GM19397 (cell line): ENCODE results near the gene SLC16A1.
A peak's percentile ranks its signal among the peaks of the same experiment; 100 is the strongest.
"Not testable (repeated sequence)": the region's sequence is repeated elsewhere in the genome, so short reads cannot be mapped to it uniquely, and the experiment has no call there.

Experiments
- ATAC-seq: cut with Tn5 transposase; IDR thresholded peaks from one replicate; pipeline ENCODE4 v1.9.1; 2021; ENCODE audit warnings: mild to moderate bottlenecking, moderate library complexity; ENCODE audit not compliant: unreplicated experiment

Gene SLC16A1

DNA sequence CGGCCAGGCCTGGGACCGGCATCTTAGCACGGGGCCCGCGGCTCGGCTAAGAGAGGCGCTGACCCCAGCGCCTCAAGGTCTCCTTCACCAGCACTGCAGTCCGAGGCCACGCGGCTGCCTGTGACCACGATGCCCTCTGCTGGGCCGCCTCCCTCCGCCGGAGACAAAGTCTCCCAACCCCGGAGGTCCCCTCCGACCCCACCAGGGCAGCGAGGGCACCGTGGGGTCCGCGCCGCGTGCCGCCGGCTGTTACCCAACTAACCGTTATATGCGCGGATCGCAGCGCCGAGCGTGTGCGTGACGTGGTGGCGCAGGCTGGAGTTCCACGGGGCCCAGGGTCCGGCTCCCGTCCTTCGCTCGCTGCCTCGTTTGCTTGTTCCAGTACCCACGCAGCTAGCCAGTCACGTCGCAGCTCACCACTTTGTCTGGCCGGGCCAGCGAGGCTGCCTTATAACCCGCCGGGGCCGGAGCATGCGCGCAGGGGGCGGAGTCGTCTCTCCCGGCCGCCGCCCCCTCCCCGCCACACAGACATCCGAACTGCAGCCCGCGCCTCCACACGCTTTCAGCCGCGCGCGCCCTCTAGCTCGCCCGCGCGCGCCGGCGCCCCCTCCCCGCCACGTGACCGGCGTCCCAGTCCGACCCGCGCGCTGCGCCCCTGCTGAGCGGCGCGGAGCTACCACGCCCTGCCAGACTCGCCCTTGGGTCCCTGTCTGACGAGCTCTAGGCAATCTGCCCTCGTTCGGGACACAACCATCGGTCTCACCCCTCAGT, at the start of gene SLC16A1:
Gene SLC16A1, minus strand, starts transcription at position 424 of the 771 bp plus-strand sequence. CDS start 26,888 bp downstream, outside the sequence.
- peak; percentile 74 for ATAC-seq

DNA sequence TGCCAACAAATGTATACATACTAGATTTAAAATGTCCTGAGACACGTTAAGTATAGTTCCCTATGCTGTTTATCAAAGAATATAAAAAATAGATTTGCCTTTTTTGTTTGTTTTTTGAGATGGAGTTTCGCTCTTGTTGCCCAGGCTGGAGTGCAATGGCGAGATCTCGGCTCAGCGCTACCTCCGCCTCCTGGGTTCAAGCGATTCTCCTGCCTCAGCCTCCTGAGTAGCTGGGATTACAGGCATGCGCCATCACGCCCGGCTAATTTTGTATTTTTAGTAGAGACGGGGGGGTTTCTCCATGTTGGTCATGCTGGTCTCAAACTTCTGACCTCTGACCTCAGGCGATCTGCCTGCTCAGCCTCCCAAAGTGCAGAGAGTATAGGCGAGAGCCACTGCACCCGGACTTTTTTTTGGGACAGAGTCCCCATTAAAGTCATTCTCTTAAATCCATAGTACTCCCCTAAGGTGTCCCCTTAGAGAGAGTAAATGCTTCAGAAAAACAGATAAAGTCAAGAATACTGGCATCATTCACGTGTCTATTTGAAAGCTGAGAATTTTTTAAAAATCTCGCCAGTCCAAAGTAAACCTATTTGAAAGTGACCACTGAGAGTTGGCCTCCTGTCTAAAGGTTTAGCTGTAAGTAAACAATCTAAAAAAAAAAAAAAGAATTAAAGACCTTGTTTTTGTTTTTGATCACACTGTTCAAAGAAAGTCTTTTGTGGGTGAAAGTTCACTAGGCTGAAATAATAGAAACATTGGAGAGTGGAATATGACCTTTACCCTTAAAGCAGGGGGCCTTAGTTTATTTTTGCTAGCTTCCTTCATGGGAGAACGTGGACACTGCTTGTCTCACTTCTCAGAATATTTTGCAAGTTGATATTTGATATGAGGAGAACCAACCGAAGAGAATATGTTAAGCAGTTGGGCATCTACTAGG, 48.0 kb upstream of the SLC16A1 start:
- no peak for ATAC-seq

DNA sequence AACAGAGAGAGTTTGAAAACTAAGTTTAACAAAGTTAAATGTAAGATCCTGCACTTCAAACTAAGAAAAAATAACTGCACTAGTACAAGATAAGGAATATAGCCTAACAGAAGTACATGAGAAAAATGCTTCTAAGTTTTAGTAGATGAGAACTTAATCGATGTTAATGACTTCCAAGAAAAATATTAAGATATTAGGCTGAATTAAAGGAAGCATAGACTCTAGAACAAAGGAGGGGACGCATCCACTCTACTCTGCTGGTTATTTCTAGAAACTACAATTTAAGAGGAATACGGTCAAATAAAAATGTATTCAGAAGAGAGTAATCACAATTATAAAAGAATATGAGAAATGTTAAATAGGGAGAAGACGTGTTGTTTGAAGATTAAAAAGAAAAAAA, 46.3 kb upstream of the SLC16A1 start:
- ATAC-seq = no peak

- no peak for ATAC-seq
These were observed 42.7 kb upstream of the SLC16A1 start for GRCh38 chr1:112998592-112999235.

GRCh38 chr1:112997781-112998180, 41.8 kb upstream of the SLC16A1 start:
- no peak for ATAC-seq

GRCh38 chr1:112995890-112996289, 39.9 kb upstream of the SLC16A1 start:
- ATAC-seq = no peak

GRCh38 chr1:112995021-112995420, 39.0 kb upstream of the SLC16A1 start:
- not testable (repeated sequence) for ATAC-seq

GRCh38 chr1:112992780-112993179, 36.8 kb upstream of the SLC16A1 start:
- no peak for ATAC-seq

DNA sequence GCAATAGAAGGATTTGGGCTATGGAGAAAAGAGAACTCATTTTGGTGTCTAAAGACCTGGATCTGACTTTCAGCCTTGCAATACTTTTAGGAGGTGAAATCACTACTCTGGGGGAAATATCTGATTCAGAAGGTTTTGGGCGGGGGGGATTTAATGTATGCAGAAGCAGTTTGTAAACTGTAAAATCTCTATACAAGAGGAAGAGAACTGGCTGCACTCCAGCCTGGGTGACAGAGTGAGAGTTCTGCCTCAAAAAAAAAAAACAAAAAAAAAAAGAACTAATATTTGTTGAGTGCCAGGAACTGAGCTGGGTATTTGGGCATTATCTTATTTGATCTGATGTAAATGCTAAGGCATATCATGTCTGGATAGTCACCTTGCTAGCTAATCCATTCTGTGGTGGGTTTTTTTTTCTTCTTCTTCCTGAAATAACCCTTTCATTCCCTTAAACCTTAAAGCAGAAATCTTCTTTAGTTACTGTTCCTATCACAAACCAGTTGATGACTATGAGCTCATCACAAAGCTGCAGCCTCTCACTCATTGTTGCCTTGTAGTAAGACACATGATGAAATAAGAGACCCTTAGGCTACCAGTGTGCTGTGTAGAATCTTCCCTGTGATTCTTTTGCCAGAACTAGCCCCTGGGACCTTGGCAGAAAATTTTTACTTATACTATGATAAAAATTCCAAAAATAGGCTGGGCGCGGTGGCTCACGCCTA, 35.6 kb upstream of the SLC16A1 start:
- ATAC-seq = no peak

DNA sequence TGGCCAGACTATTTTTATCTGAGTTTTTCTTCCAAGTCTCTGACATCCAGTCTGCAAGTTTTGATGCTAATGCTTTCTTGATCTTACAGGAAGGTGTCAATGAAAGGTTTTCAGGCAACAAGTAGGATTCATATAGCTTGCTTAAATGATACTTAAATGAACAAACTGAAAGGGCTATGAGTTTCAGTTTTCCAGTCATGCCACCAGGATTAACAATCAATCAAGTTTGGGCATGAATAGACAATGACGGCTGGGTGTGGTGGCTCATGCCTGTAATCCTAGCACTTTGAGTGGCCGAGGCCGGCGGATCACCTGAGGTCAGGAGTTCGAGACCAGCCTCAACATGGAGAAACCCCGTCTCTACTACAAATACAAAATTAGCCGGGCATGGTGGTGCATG, 34.3 kb upstream of the SLC16A1 start:
- ATAC-seq = no peak

GRCh38 chr1:112988367-112988766, 32.4 kb upstream of the SLC16A1 start:
- ATAC-seq = no peak

GRCh38 chr1:112985123-112985522, 29.1 kb upstream of the SLC16A1 start:
- no peak for ATAC-seq

GRCh38 chr1:112983537-112984131, 27.6 kb upstream of the SLC16A1 start:
- no peak for ATAC-seq

- no peak for ATAC-seq
These were observed 27.0 kb upstream of the SLC16A1 start for GRCh38 chr1:112982853-112983536.

DNA sequence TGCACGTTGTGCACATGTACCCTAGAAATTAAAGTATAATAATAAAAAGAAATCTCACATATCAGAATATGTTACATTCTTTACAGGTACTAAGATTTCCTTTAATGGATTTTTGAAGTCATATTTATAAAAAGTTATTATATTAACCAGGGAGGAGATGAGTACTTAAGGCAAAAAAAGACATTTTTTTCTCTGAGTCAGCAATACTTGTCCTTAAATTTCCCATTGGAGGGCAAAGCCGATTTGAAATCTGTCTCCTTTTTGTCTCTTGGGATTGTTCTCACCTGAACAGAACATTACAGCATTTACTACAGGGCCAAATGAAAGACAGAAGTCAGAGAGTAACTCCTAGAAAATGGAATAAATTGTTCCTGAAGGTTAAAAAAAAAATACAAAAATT, 26.3 kb upstream of the SLC16A1 start:
- ATAC-seq = no peak

GRCh38 chr1:112981834-112982233, 25.8 kb upstream of the SLC16A1 start:
- not testable (repeated sequence) for ATAC-seq

- ATAC-seq = no peak
These were observed 25.4 kb upstream of the SLC16A1 start for GRCh38 chr1:112981426-112981825.

DNA sequence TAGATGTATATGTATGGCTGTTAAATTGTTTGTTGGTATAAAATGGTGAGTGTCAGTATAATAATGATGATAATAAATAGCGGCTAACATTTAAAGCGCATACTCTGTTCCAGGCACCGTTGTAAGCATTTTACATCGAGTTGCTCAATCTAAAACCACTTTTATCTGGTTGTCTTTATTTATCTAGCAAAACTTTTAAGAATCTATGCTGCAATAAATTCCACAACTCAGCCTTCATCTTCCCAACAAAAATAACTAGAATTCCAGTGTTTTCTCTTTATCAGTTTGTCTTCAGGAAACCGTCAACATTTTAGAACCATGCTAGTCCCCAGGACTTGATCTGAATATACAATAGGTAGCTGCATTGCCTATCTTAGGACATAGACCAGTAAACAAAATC, 19.3 kb upstream of the SLC16A1 start:
- no peak for ATAC-seq

- ATAC-seq = no peak
These were observed 18.6 kb upstream of the SLC16A1 start for GRCh38 chr1:112974646-112975045.

GRCh38 chr1:112973788-112974187, 17.8 kb upstream of the SLC16A1 start:
- no peak for ATAC-seq
